HepG2 (cell line): ENCODE data around the gene UNC5C. TPM values are rescaled to one million over a fixed set of nuclear protein-coding genes. Genes with fewer than 3 reads are reported as not detected.

Experiments
- ATAC-seq: fragments of 200-7000 bp; cut with Tn5 transposase; 3 replicates; pipeline ENCODE4 v1.9.1; 2020; ENCODE audit warnings: mild to moderate bottlenecking, moderate library complexity
- BruUV-seq: library from RNA; stranded (reverse); fragments of 400-500 nt; replicated peaks from 2 replicates; lab custom pipeline; 2021; lab: Mats Ljungman, UMichigan
- CTCF ChIA-PET: fragments of 300-600 bp; formaldehyde crosslinking; extraction: SDS; loops from one replicate; lab custom pipeline; 2021; ENCODE audit warnings: low total read pairs, inconsistent platforms, low intra/inter-chr PET ratio; lab: Yijun Ruan, JAX
- POLR2A ChIA-PET: fragments of 350-600 bp; sonication (Branson Sonifier 250); formaldehyde crosslinking; loops from one replicate; lab custom pipeline; 2020; ENCODE audit warnings: antibody characterized with exemption, inconsistent platforms; lab: Yijun Ruan, JAX
- DNase-seq: peaks from one replicate; pipeline ENCODE4 v3.0.0-alpha.2; 2015; ENCODE audit warnings: low spot score
- FAIRE-seq: peaks from 3 replicates; lab custom pipeline; 2011; peaks lifted over from hg19 to GRCh38; lab: Jason Lieb, UNC
- H2AFZ ChIP-seq: one replicate; pipeline ENCODE4 v1.6.1; 2011; ENCODE audit warnings: low read length, inconsistent platforms
- H3K27ac ChIP-seq: fragments of 300-600 bp; 3 replicates; pipeline ENCODE4 v1.8.0; 2011; ENCODE audit warnings: mixed run types, mild to moderate bottlenecking, mixed read lengths, low read length, inconsistent platforms; ENCODE audit not compliant: insufficient read depth; ENCODE audit errors: extremely low read length
- H3K27me3 ChIP-seq, 2 experiments: fragments of 200-600 bp in 1 of 2; 2 replicates in 1 of 2; 3 replicates in 1 of 2; pipeline versions ENCODE4 v1.6.0 to v1.8.0; 2011; ENCODE audit warnings: low read length in 2 of 2, mild to moderate bottlenecking in 2 of 2, moderate library complexity in 2 of 2, inconsistent platforms in 1 of 2; ENCODE audit not compliant: insufficient read depth in 2 of 2, control insufficient read depth in 1 of 2
- H3K36me3 ChIP-seq, 2 experiments: fragments of 200-600 bp in 1 of 2; replicated peaks in 1 of 2; 2 replicates in 1 of 2; 3 replicates in 1 of 2; pipeline versions ENCODE4 v1.5.1 to v1.8.0; 2011; ENCODE audit warnings: low read length in 2 of 2, inconsistent platforms in 1 of 2; ENCODE audit not compliant: insufficient read depth in 2 of 2, control insufficient read depth in 1 of 2
- H3K4me1 ChIP-seq: 2 replicates; pipeline ENCODE4 v1.5.1; 2012; ENCODE audit warnings: low read length, inconsistent platforms; ENCODE audit not compliant: insufficient read depth
- H3K4me2 ChIP-seq: 2 replicates; pipeline ENCODE4 v1.6.0; 2011; ENCODE audit warnings: low read depth, low read length, inconsistent platforms
- H3K4me3 ChIP-seq, 3 experiments: fragments of 200-600 bp in 1 of 3; sonication (generic), shearing (Covaris generic) in 1 of 3; replicated peaks in 1 of 3; 2 replicates each; pipeline ENCODE4 v1.5.1; 2011 to 2016; ENCODE audit warnings: low read length in 3 of 3, inconsistent platforms in 2 of 3, low read depth in 2 of 3, mild to moderate bottlenecking in 2 of 3, control low read depth in 1 of 3, mixed read lengths in 1 of 3; ENCODE audit not compliant: insufficient read depth in 1 of 3
- H3K79me2 ChIP-seq: one replicate; pipeline ENCODE4 v1.6.1; 2011; ENCODE audit warnings: low read length, inconsistent platforms; ENCODE audit not compliant: insufficient read depth
- H3K9ac ChIP-seq: 2 replicates; pipeline ENCODE4 v1.6.0; 2011; ENCODE audit warnings: mild to moderate bottlenecking, low read depth, low read length, inconsistent platforms; ENCODE audit not compliant: insufficient read depth
- H3K9me3 ChIP-seq: 2 replicates; pipeline ENCODE4 v1.5.1; 2012; ENCODE audit warnings: mild to moderate bottlenecking, low read length
- H4K20me1 ChIP-seq: 2 replicates; pipeline ENCODE4 v1.6.0; 2011; ENCODE audit warnings: inconsistent platforms, mild to moderate bottlenecking, low read length, moderate library complexity; ENCODE audit not compliant: insufficient read depth
- AKAP8 ChIP-seq: sonication (generic); formaldehyde crosslinking; IDR thresholded peaks from 2 replicates; pipeline ENCODE4 v1.5.1; 2020; ENCODE audit warnings: mild to moderate bottlenecking, missing genetic modification reagents
- ATF2 ChIP-seq: sonication (generic); formaldehyde crosslinking; IDR thresholded peaks from 2 replicates; pipeline ENCODE4 v1.4.0; 2020; ENCODE audit warnings: missing genetic modification reagents
- CBX2 ChIP-seq, 2 experiments: fragments of 200-600 bp in 1 of 2; sonication (generic); formaldehyde crosslinking in 1 of 2; IDR thresholded peaks; 2 replicates each; pipeline versions ENCODE4 v1.7.0 to v1.8.1; 2018 to 2022; ENCODE audit warnings: low read depth in 2 of 2, low read length in 1 of 2, mild to moderate bottlenecking in 1 of 2, missing genetic modification reagents in 1 of 2
- CERS6 ChIP-seq: sonication (generic); formaldehyde crosslinking; IDR thresholded peaks from 2 replicates; pipeline ENCODE4 v1.5.0; 2020; ENCODE audit warnings: missing genetic modification reagents
- ISL2 ChIP-seq: sonication (generic); formaldehyde crosslinking; IDR thresholded peaks from 2 replicates; pipeline ENCODE4 v1.5.0; 2020; ENCODE audit warnings: missing genetic modification reagents
- MXD3 ChIP-seq: IDR thresholded peaks from 2 replicates; pipeline ENCODE4 v1.6.1; 2016; ENCODE audit warnings: mild to moderate bottlenecking, missing biosample characterization, missing genetic modification reagents
- NCOA5 ChIP-seq: sonication (generic); formaldehyde crosslinking; IDR thresholded peaks from 2 replicates; pipeline ENCODE4 v1.4.0; 2020; ENCODE audit warnings: missing genetic modification reagents
- NFIC ChIP-seq: IDR thresholded peaks from 2 replicates; pipeline ENCODE4 v1.6.1; 2012; ENCODE audit warnings: mild to moderate bottlenecking, low read length, inconsistent platforms
- RORA ChIP-seq: sonication (generic); formaldehyde crosslinking; IDR thresholded peaks from 2 replicates; pipeline ENCODE4 v1.5.0; 2020; ENCODE audit warnings: mild to moderate bottlenecking, missing genetic modification reagents, moderate library complexity
- SOX13 ChIP-seq, 3 experiments: fragments of 450-650 bp in 1 of 3; sonication (generic) in 1 of 3; formaldehyde crosslinking in 1 of 3; IDR thresholded peaks in 2 of 3; conservative IDR thresholded peaks in 1 of 3; 2 replicates each; pipeline versions ENCODE4 v1.5.0 to v1.6.1; 2016 to 2020; ENCODE audit warnings: antibody characterized with exemption in 1 of 3, mild to moderate bottlenecking in 1 of 3, missing compliant biosample characterization in 1 of 3, missing genetic modification reagents in 1 of 3, moderate library complexity in 1 of 3
- YEATS2 ChIP-seq: sonication (generic); formaldehyde crosslinking; IDR thresholded peaks from 2 replicates; pipeline ENCODE4 v1.4.0; 2020; ENCODE audit warnings: missing genetic modification reagents, borderline replicate concordance
- ZNF275 ChIP-seq: sonication (generic); formaldehyde crosslinking; IDR thresholded peaks from 2 replicates; pipeline ENCODE4 v1.8.0; 2022; ENCODE audit warnings: missing genetic modification reagents, mild to moderate bottlenecking, inconsistent platforms, borderline replicate concordance
- ZNF281 ChIP-seq: sonication (generic); formaldehyde crosslinking; IDR thresholded peaks from 2 replicates; pipeline ENCODE4 v1.4.0; 2020; ENCODE audit warnings: missing genetic modification reagents, borderline replicate concordance
- WGBS: methylation state at CpG from one replicate; pipeline ENCODE4 v1.1.6; 2017; ENCODE audit warnings: low lambda C conversion rate; 5-methylcytosine and 5-hydroxymethylcytosine counted together
- in situ Hi-C: cut with HindIII; loops from 2 replicates; pipeline ENCODE4 v1.10.0; 2017; ENCODE audit warnings: low pct_unique_long_range_greater_than_20kb; ENCODE audit not compliant: extremely low pct_ligation_motif_present
- intact Hi-C: fragments of 100-400 bp; cut with micrococcal nuclease; formaldehyde crosslinking; loops from one replicate; pipeline ENCODE4 v1.10.0; 2022; ENCODE audit not compliant: unreplicated experiment
- polyA plus RNA-seq, 8 experiments: library from polyadenylated mRNA; depleted of rRNA in 3 of 8; stranded (reverse) in 7 of 8; unstranded in 1 of 8; fragments of >200 nt; fragmentation: Illumina TruSeq in 4 of 8; extraction: Trizol in 4 of 8; gene quantifications; 2 replicates each; pipeline versions ENCODE4 v1.2.1 to v1.2.3, GENCODE V29; 2011 to 2016; ENCODE audit warnings: low read depth in 4 of 8, missing spikeins in 1 of 8, mixed read lengths in 1 of 8; ENCODE audit not compliant: insufficient read depth in 1 of 8
- total RNA-seq, 5 experiments: library from RNA; depleted of rRNA; stranded (reverse); fragments of >200 nt; fragmentation: Illumina TruSeq; extraction: Trizol; gene quantifications; 2 replicates each; pipeline ENCODE4 v1.2.3, GENCODE V29; 2016; ENCODE audit warnings: low read depth in 1 of 5
- TF ChIP-seq, protein P1 (sequence below): sonication (generic); formaldehyde crosslinking; IDR thresholded peaks from 2 replicates; pipeline ENCODE4 v1.9.0; 2022; ENCODE audit warnings: missing genetic modification reagents, mild to moderate bottlenecking, borderline replicate concordance

UNC5C gene
- total and polyA plus RNA-seq, 2 of the 13 experiments (the other 11 are each of a cell fraction or from before 2014, with no cell fraction given): not detected

DNA sequence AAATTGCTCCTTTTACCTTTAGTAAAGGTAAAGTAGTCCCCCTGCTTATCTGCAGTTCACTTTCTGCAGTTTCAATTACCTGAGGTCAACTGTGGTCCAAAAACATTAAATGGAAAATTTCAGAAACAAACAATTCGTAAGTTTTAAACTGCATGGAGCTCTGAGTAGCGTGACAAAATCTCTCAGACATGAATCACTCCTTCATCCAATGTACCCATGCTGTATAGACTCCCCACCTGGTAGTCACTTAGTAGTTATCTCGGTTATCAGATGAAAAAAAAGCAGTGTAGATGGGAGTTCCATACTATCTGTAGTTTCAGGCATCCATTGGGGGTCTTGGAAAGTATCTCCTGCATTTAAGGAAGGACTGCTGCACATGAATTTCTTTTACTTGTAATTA is 7.7 kb downstream of the UNC5C start (continued):
- no peak for TF ChIP-seq ZNF281 (CRISPR knock-in tag)
- TF ChIP-seq, protein P1, sequence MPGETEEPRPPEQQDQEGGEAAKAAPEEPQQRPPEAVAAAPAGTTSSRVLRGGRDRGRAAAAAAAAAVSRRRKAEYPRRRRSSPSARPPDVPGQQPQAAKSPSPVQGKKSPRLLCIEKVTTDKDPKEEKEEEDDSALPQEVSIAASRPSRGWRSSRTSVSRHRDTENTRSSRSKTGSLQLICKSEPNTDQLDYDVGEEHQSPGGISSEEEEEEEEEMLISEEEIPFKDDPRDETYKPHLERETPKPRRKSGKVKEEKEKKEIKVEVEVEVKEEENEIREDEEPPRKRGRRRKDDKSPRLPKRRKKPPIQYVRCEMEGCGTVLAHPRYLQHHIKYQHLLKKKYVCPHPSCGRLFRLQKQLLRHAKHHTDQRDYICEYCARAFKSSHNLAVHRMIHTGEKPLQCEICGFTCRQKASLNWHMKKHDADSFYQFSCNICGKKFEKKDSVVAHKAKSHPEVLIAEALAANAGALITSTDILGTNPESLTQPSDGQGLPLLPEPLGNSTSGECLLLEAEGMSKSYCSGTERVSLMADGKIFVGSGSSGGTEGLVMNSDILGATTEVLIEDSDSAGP: no peak
- TF ChIP-seq ISL2 (CRISPR knock-in tag): no peak
- no peak for TF ChIP-seq SOX13 (IDR thresholded peaks at IDR 0.05)
- TF ChIP-seq SOX13 (CRISPR knock-in tag; conservative IDR thresholded peaks at IDR 0.05 in 1 of 2, IDR thresholded peaks at IDR 0.05 in 1 of 2): no peak
- TF ChIP-seq CBX2 (IDR thresholded peaks at IDR 0.05; ENCODE audit: low read depth, low read length): no peak
- TF ChIP-seq CBX2 (CRISPR knock-in tag; IDR thresholded peaks at IDR 0.05; ENCODE audit: low read depth): no peak

GRCh38 chr4:95540227-95540626 is 8.5 kb downstream of the UNC5C start:
- H4K20me1 ChIP-seq: no peaks in the 10 kb centered on the region
- H3K36me3 ChIP-seq: no peaks in the 10 kb centered on the region
- H3K79me2 ChIP-seq: no peaks in the 10 kb centered on the region
- no peaks in the 10 kb centered on the region for H3K27me3 ChIP-seq
- in situ Hi-C loops: no loop called here
- 0% methylated on average over 2 of the region's 3 CpGs for WGBS
- H2AFZ ChIP-seq: no peak overlapping the region
- ATAC-seq (no peak), DNase-seq (no peak), FAIRE-seq (no peak)
- intact Hi-C loops: no loop called here
- H3K4me3 ChIP-seq: no peak overlapping the region
- POLR2A ChIA-PET: no interaction called here
- H3K4me2 ChIP-seq: no peak overlapping the region
- no peaks in the 10 kb centered on the region for H3K9me3 ChIP-seq
- H3K4me1 ChIP-seq: no peaks in the 10 kb centered on the region
- no peak overlapping the region for H3K27ac ChIP-seq
- CTCF ChIA-PET: no interaction called here
- no TSS peak for BruUV-seq
- H3K9ac ChIP-seq: no peak overlapping the region
- TF ChIP-seq CERS6 (CRISPR knock-in tag) (no peak), RORA (no peak), ZNF275 (no peak), NCOA5 (CRISPR knock-in tag) (no peak), MXD3 (CRISPR knock-in tag) (no peak), ATF2 (CRISPR knock-in tag) (no peak), NFIC (no peak), YEATS2 (no peak), AKAP8 (no peak)
